Measurements from ENCODE around the gene SPCS2.
A peak's percentile ranks its signal among the peaks of the same experiment; 100 is the strongest.

DNA sequence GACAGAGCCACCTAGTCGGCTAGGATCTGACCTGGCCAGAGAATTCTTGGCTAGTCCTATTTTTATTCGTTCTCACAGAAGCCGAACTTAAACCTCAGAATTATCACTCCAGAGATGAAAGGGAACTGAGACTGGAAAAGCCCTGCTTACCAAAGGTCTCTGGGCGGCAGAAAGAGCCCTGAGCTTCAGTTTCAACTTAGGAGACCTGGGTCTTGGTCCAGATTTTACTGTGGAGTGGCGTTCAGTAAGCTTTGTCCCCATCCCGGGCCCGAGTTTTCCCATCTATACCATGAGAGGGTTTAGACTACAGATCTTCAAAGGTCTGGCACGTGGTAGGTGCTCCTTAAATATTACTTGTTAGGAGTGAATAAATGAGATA lies 40.2 kb downstream of the SPCS2 start:
- no peak for TF ChIP-seq SUZ12 (IDR thresholded peaks at IDR 0.05)
- no peak for TF ChIP-seq BHLHE40 (IDR thresholded peaks at IDR 0.05; ENCODE audit: borderline replicate concordance)
- TF ChIP-seq FOXK2 (IDR thresholded peaks at IDR 0.05), result no peak
- no peak for TF ChIP-seq SP1 (IDR thresholded peaks at IDR 0.05)
- no peak for TF ChIP-seq ARNT (IDR thresholded peaks at IDR 0.05)
- no peak for TF ChIP-seq NFRKB (IDR thresholded peaks at IDR 0.05)
- no peak for TF ChIP-seq PKNOX1 (IDR thresholded peaks at IDR 0.05)
- TF ChIP-seq HDGF (IDR thresholded peaks at IDR 0.05; ENCODE audit: borderline replicate concordance), result no peak
- TF ChIP-seq TARDBP (IDR thresholded peaks at IDR 0.05), result no peak
- TF ChIP-seq ZNF384 (IDR thresholded peaks at IDR 0.05), result no peak
- peak; percentile 26; the same call in 1 of the 2 replicates for TF ChIP-seq L3MBTL2 (conservative IDR thresholded peaks at IDR 0.05)

Measured in HEK293T (cell line).